Purkinje cell (primary cell): ENCODE data around the gene OR52M1. TPM values are rescaled to one million over a fixed set of nuclear protein-coding genes. Genes with fewer than 3 reads are reported as not detected.

Source experiments
- polyA plus RNA-seq: library from polyadenylated mRNA; unstranded; fragments of >200 nt; fragmentation: Nextera tagmentation; gene quantifications from 2 replicates; pipeline ENCODE4 v1.2.1, GENCODE V29; 2014

Gene OR52M1
- not detected in 2 replicates for polyA plus RNA-seq

GRCh38 chr11:4544891-4545290, at the start of gene OR52M1:
OR52M1 (plus strand) TSS chr11:4545191; CDS start chr11:4545191, 0 bp downstream.

GRCh38 chr11:4581443-4581842, 36.5 kb downstream of the OR52M1 start, which contains the start of gene OR52I2:
OR52I2 (plus strand) TSS chr11:4581743.

GRCh38 chr11:4593739-4594138, 48.7 kb downstream of the OR52M1 start, which contains the start of gene OR52I1:
OR52I1 (plus strand) TSS chr11:4594039; CDS start chr11:4594039, 0 bp downstream.

Other genes starting within 250 kb of the OR52M1 start
- not detected in 2 replicates for gene OR52B4, start 176.8 kb upstream of the OR52M1 start, polyA plus RNA-seq
- 2.8 and 4.3 TPM in 2 replicates for gene TRIM21, start 151.5 kb upstream of the OR52M1 start, polyA plus RNA-seq
- not detected in 2 replicates for gene OR52K2, start 95.9 kb upstream of the OR52M1 start, polyA plus RNA-seq
- gene OR52K1, start 62.5 kb upstream of the OR52M1 start, polyA plus RNA-seq = not detected in 2 replicates
- gene OR52I2, start 36.6 kb downstream of the OR52M1 start, polyA plus RNA-seq = not detected in 2 replicates
- gene OR52I1, start 48.8 kb downstream of the OR52M1 start, polyA plus RNA-seq = not detected in 2 replicates
- 5.0 and 6.0 TPM in 2 replicates for gene TRIM68, start 63.0 kb downstream of the OR52M1 start, polyA plus RNA-seq
- gene OR51D1, start 92.3 kb downstream of the OR52M1 start, polyA plus RNA-seq = not detected in 2 replicates
- not detected in 2 replicates for gene OR51E1, start 98.8 kb downstream of the OR52M1 start, polyA plus RNA-seq
- gene OR51E2, start 152.7 kb downstream of the OR52M1 start, polyA plus RNA-seq = not detected in 2 replicates
- not detected in 2 replicates for gene MMP26, start 159.6 kb downstream of the OR52M1 start, polyA plus RNA-seq
- gene OR51F1, start 224.7 kb downstream of the OR52M1 start, polyA plus RNA-seq = not detected in 2 replicates